Measurements from ENCODE around the gene FLACC1. TPM values are rescaled to one million over a fixed set of nuclear protein-coding genes. Genes with fewer than 3 reads are reported as not detected.

FLACC1 gene
- total RNA-seq, 1 donor from 2014 or later: 1.1 TPM

GRCh38 chr2:201256082-201256481 is 101.1 kb downstream of the FLACC1 start:
- no peak overlapping the region for H3K4me3 Mint-ChIP-seq (ENCODE audit: unreplicated experiment)
- H3K27me3 Mint-ChIP-seq (ENCODE audit: unreplicated experiment): peaks cover 16% of the 10 kb centered on the region
- peaks cover 30% of the 10 kb centered on the region for H3K4me1 Mint-ChIP-seq (ENCODE audit: unreplicated experiment)
- DNase-seq (ENCODE audit: low spot score): no peak
- H3K36me3 Mint-ChIP-seq (ENCODE audit: low read depth, unreplicated experiment): peaks cover 5% of the 10 kb centered on the region
- no peak for TF ChIP-seq CTCF (IDR thresholded peaks at IDR 0.05; ENCODE audit: unreplicated experiment)
- no peak overlapping the region for H3K27ac Mint-ChIP-seq (ENCODE audit: unreplicated experiment)
- no peaks in the 10 kb centered on the region for H3K9me3 Mint-ChIP-seq (ENCODE audit: unreplicated experiment)

- no peak for TF ChIP-seq CTCF (IDR thresholded peaks at IDR 0.05; ENCODE audit: unreplicated experiment)
- Mint-ChIP-seq H3K4me3 (ENCODE audit: unreplicated experiment) (no peak overlapping the region), H3K4me1 (ENCODE audit: unreplicated experiment) (peaks cover 26% of the 10 kb centered on the region), H3K27me3 (ENCODE audit: unreplicated experiment) (peaks cover 16% of the 10 kb centered on the region), H3K36me3 (ENCODE audit: low read depth, unreplicated experiment) (peaks cover 5% of the 10 kb centered on the region), H3K27ac (ENCODE audit: unreplicated experiment) (no peak overlapping the region), H3K9me3 (ENCODE audit: unreplicated experiment) (no peaks in the 10 kb centered on the region)
- DNase-seq (ENCODE audit: low spot score): no peak
Observed at GRCh38 chr2:201255408-201256033, 101.6 kb downstream of the FLACC1 start.

- peaks cover 14% of the 10 kb centered on the region for H3K36me3 Mint-ChIP-seq (ENCODE audit: low read depth, unreplicated experiment)
- no peak overlapping the region for H3K4me3 Mint-ChIP-seq (ENCODE audit: unreplicated experiment)
- TF ChIP-seq CTCF (IDR thresholded peaks at IDR 0.05; ENCODE audit: unreplicated experiment): no peak
- no peak overlapping the region for H3K27ac Mint-ChIP-seq (ENCODE audit: unreplicated experiment)
- no peaks in the 10 kb centered on the region for H3K9me3 Mint-ChIP-seq (ENCODE audit: unreplicated experiment)
- H3K27me3 Mint-ChIP-seq (ENCODE audit: unreplicated experiment): peaks cover 16% of the 10 kb centered on the region
- H3K4me1 Mint-ChIP-seq (ENCODE audit: unreplicated experiment): peaks cover 20% of the 10 kb centered on the region
- no peak for DNase-seq (ENCODE audit: low spot score)
Observed at GRCh38 chr2:201254081-201254730, 102.9 kb downstream of the FLACC1 start.

- Mint-ChIP-seq H3K4me1 (ENCODE audit: unreplicated experiment) (no peaks in the 10 kb centered on the region), H3K4me3 (ENCODE audit: unreplicated experiment) (no peak overlapping the region), H3K36me3 (ENCODE audit: low read depth, unreplicated experiment) (peaks cover 9% of the 10 kb centered on the region), H3K27me3 (ENCODE audit: unreplicated experiment) (no peaks in the 10 kb centered on the region), H3K27ac (ENCODE audit: unreplicated experiment) (no peak overlapping the region), H3K9me3 (ENCODE audit: unreplicated experiment) (no peaks in the 10 kb centered on the region)
- no peak for DNase-seq (ENCODE audit: low spot score)
- TF ChIP-seq CTCF (IDR thresholded peaks at IDR 0.05; ENCODE audit: unreplicated experiment): no peak
Observed at GRCh38 chr2:201250741-201251140, 106.4 kb downstream of the FLACC1 start.

- H3K36me3 Mint-ChIP-seq (ENCODE audit: low read depth, unreplicated experiment): peaks cover 9% of the 10 kb centered on the region
- no peak overlapping the region for H3K4me3 Mint-ChIP-seq (ENCODE audit: unreplicated experiment)
- H3K4me1 Mint-ChIP-seq (ENCODE audit: unreplicated experiment): no peaks in the 10 kb centered on the region
- H3K27ac Mint-ChIP-seq (ENCODE audit: unreplicated experiment): no peak overlapping the region
- DNase-seq (ENCODE audit: low spot score): no peak
- peaks cover 1% of the 10 kb centered on the region for H3K27me3 Mint-ChIP-seq (ENCODE audit: unreplicated experiment)
- no peak for TF ChIP-seq CTCF (IDR thresholded peaks at IDR 0.05; ENCODE audit: unreplicated experiment)
- H3K9me3 Mint-ChIP-seq (ENCODE audit: unreplicated experiment): no peaks in the 10 kb centered on the region
Observed at GRCh38 chr2:201249889-201250288, 107.3 kb downstream of the FLACC1 start.
